ENCODE measurements around the gene ZNF735. TPM values are rescaled to one million over a fixed set of nuclear protein-coding genes. Genes with fewer than 3 reads are reported as not detected.
"Not testable (repeated sequence)": the region's sequence is repeated elsewhere in the genome, so short reads cannot be mapped to it uniquely, and the experiment has no call there.

Gene ZNF735
- not detected in 2 replicates for total RNA-seq
- long read RNA-seq = 0 reads

GRCh38 chr7:64206903-64207302 lies at the start of gene ZNF735:
ZNF735 (plus strand) TSS chr7:64207203; CDS start chr7:64207203, 0 bp downstream.
- peaks cover 3% of the 10 kb centered on the region for H3K36me3 Mint-ChIP-seq (ENCODE audit: low read depth)
- H3K9me3 Mint-ChIP-seq = peaks cover 6% of the 10 kb centered on the region
- H3K4me3 Mint-ChIP-seq = no peak within 1 kb of the TSS
- H3K27me3 Mint-ChIP-seq (ENCODE audit: low read depth) = no peaks in the 10 kb centered on the region
- TF ChIP-seq CTCF (conservative IDR thresholded peaks at IDR 0.05) = no peak
- DNase-seq (ENCODE audit: low read depth, low spot score) = no peak
- H3K4me1 Mint-ChIP-seq = no peaks in the 10 kb centered on the region
- H3K27ac Mint-ChIP-seq (ENCODE audit: unreplicated experiment) = no peak within 1 kb of the TSS

DNA sequence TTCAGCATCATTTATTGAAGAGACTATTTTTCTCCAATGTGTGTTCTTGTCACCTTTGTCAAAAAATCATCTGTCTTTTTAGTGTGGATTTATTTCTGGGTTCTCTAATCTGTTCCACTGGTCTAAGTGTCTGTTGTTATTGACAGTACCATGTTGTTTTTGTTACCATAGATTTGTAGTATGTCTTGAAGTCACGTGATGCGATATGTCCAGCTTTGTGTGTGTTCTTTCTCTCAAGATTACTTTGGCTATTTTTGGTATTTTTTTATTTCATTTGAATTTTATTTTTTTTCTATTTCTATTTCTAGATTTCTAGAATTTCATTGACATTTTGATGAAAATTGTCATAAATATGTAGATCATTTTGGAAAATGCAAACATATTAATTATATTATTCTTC lies 36.0 kb upstream of the ZNF735 start:
- not testable (repeated sequence) for H3K9me3 Mint-ChIP-seq; H3K36me3 Mint-ChIP-seq (ENCODE audit: low read depth); H3K4me1 Mint-ChIP-seq; H3K27ac Mint-ChIP-seq (ENCODE audit: unreplicated experiment); DNase-seq (ENCODE audit: low read depth, low spot score); H3K4me3 Mint-ChIP-seq; H3K27me3 Mint-ChIP-seq (ENCODE audit: low read depth)

GRCh38 chr7:64174328-64174727 lies 32.7 kb upstream of the ZNF735 start:
- H3K27ac Mint-ChIP-seq (ENCODE audit: unreplicated experiment) = no peak overlapping the region
- no peaks in the 10 kb centered on the region for H3K4me1 Mint-ChIP-seq
- no peak for TF ChIP-seq CTCF (conservative IDR thresholded peaks at IDR 0.05)
- no peak overlapping the region for H3K4me3 Mint-ChIP-seq
- H3K9me3 Mint-ChIP-seq = peaks cover 6% of the 10 kb centered on the region
- no peaks in the 10 kb centered on the region for H3K27me3 Mint-ChIP-seq (ENCODE audit: low read depth)
- DNase-seq (ENCODE audit: low read depth, low spot score) = no peak
- H3K36me3 Mint-ChIP-seq (ENCODE audit: low read depth) = peaks cover 3% of the 10 kb centered on the region

- no peaks in the 10 kb centered on the region for H3K4me1 Mint-ChIP-seq
- H3K27ac Mint-ChIP-seq (ENCODE audit: unreplicated experiment) = no peak overlapping the region
- peaks cover 7% of the 10 kb centered on the region for H3K9me3 Mint-ChIP-seq
- no peak for TF ChIP-seq CTCF (conservative IDR thresholded peaks at IDR 0.05)
- H3K4me3 Mint-ChIP-seq = no peak overlapping the region
- peaks cover 3% of the 10 kb centered on the region for H3K36me3 Mint-ChIP-seq (ENCODE audit: low read depth)
- H3K27me3 Mint-ChIP-seq (ENCODE audit: low read depth) = no peaks in the 10 kb centered on the region
- DNase-seq (ENCODE audit: low read depth, low spot score) = no peak
Observed at GRCh38 chr7:64174941-64175340, 32.1 kb upstream of the ZNF735 start.

DNA sequence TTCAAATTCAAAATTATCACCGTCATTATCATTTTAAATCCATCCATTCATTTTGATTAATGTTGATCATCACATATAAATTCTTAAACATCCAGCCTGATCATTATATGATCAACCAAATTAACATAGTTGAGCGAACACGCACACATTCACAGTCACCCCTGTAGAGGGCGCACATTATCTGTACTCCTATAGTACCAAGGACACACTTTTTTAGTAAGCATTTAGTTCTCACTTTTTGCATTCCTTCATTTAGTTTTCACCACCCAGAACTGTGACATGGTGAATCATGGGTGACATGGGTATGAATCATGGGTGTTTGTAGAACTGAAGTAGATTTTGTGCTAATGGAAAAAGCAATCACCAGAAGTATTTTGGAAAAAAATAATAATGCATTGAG lies 26.0 kb upstream of the ZNF735 start:
- H3K4me3 Mint-ChIP-seq = no peak overlapping the region
- no peaks in the 10 kb centered on the region for H3K4me1 Mint-ChIP-seq
- peaks cover 4% of the 10 kb centered on the region for H3K36me3 Mint-ChIP-seq (ENCODE audit: low read depth)
- DNase-seq (ENCODE audit: low read depth, low spot score) = no peak
- peaks cover 14% of the 10 kb centered on the region for H3K9me3 Mint-ChIP-seq
- H3K27me3 Mint-ChIP-seq (ENCODE audit: low read depth) = no peaks in the 10 kb centered on the region
- no peak overlapping the region for H3K27ac Mint-ChIP-seq (ENCODE audit: unreplicated experiment)
- TF ChIP-seq CTCF (conservative IDR thresholded peaks at IDR 0.05) = no peak

GRCh38 chr7:64181586-64181985 lies 25.4 kb upstream of the ZNF735 start:
- H3K36me3 Mint-ChIP-seq (ENCODE audit: low read depth) = peaks cover 4% of the 10 kb centered on the region
- no peaks in the 10 kb centered on the region for H3K4me1 Mint-ChIP-seq
- H3K27me3 Mint-ChIP-seq (ENCODE audit: low read depth) = no peaks in the 10 kb centered on the region
- TF ChIP-seq CTCF (conservative IDR thresholded peaks at IDR 0.05) = no peak
- H3K27ac Mint-ChIP-seq (ENCODE audit: unreplicated experiment) = no peak overlapping the region
- no peak for DNase-seq (ENCODE audit: low read depth, low spot score)
- no peak overlapping the region for H3K4me3 Mint-ChIP-seq
- peaks cover 14% of the 10 kb centered on the region for H3K9me3 Mint-ChIP-seq
